HEK293 (cell line): ENCODE results near the gene FBXL7.

Experiments used
- CTCF ChIA-PET: fragments of 350-600 bp; formaldehyde crosslinking; extraction: SDS; loops from one replicate; lab custom pipeline; 2021; ENCODE audit warnings: antibody characterized with exemption; lab: Yijun Ruan, JAX
- POLR2A ChIA-PET: fragments of 300-600 bp; formaldehyde crosslinking; extraction: SDS; loops from one replicate; lab custom pipeline; 2020; ENCODE audit warnings: antibody characterized with exemption, inconsistent platforms; lab: Yijun Ruan, JAX
- H3K27ac ChIP-seq: fragments of 200-500 bp; sonication (Bioruptor generic); 2 replicates; pipeline ENCODE4 v1.5.1; 2014; ENCODE audit warnings: low read depth, low read length, control low read depth, inconsistent platforms; ENCODE audit errors: extremely low read depth
- H3K36me3 ChIP-seq, 2 experiments: fragments of 200-500 bp in 1 of 2; sonication (Bioruptor generic) in 1 of 2; 1 replicate in 1 of 2; 2 replicates in 1 of 2; pipeline ENCODE4 v1.5.1; 2014 to 2017; ENCODE audit warnings: inconsistent platforms in 2 of 2, low read length in 2 of 2; ENCODE audit not compliant: control insufficient read depth in 2 of 2, insufficient read depth in 1 of 2
- H3K4me1 ChIP-seq: fragments of 200-500 bp; sonication (Bioruptor generic); 2 replicates; pipeline ENCODE4 v1.5.1; 2014; ENCODE audit warnings: mild to moderate bottlenecking, low read length, inconsistent platforms; ENCODE audit not compliant: control insufficient read depth, insufficient read depth
- H3K4me3 ChIP-seq: 2 replicates; pipeline ENCODE4 v1.5.1; 2011; ENCODE audit warnings: low read depth, mild to moderate bottlenecking, control low read depth, low read length, moderate library complexity
- H3K9me3 ChIP-seq: fragments of 200-500 bp; sonication (Bioruptor generic); 2 replicates; pipeline ENCODE4 v1.5.1; 2014; ENCODE audit warnings: low read depth, low read length, inconsistent platforms; ENCODE audit not compliant: control insufficient read depth, insufficient read depth
- BCL11A ChIP-seq: fragments of 450-650 bp; formaldehyde crosslinking; IDR thresholded peaks from 2 replicates; pipeline ENCODE4 v1.5.1; 2016; ENCODE audit warnings: low read depth, missing biosample characterization, missing genetic modification characterization
- KLF16 ChIP-seq: fragments of 450-650 bp; formaldehyde crosslinking; IDR thresholded peaks from 2 replicates; pipeline ENCODE4 v1.5.1; 2017; ENCODE audit warnings: missing biosample characterization, missing genetic modification characterization
- ZFHX2 ChIP-seq: fragments of 450-650 bp; formaldehyde crosslinking; conservative IDR thresholded peaks from 2 replicates; pipeline ENCODE4 v1.5.1; 2016; ENCODE audit warnings: missing biosample characterization, missing genetic modification characterization
- ZNF121 ChIP-seq: fragments of 450-650 bp; formaldehyde crosslinking; IDR thresholded peaks from 2 replicates; pipeline ENCODE4 v1.5.1; 2016; ENCODE audit warnings: missing biosample characterization, missing genetic modification characterization
- ZNF132 ChIP-seq: fragments of 450-650 bp; formaldehyde crosslinking; IDR thresholded peaks from 2 replicates; pipeline ENCODE4 v1.5.1; 2017; ENCODE audit warnings: missing biosample characterization, missing genetic modification characterization, borderline replicate concordance
- ZNF140 ChIP-seq: fragments of 450-650 bp; formaldehyde crosslinking; IDR thresholded peaks from 2 replicates; pipeline ENCODE4 v1.5.1; 2016; ENCODE audit warnings: missing biosample characterization, missing genetic modification characterization
- ZNF146 ChIP-seq: fragments of 450-650 bp; formaldehyde crosslinking; IDR thresholded peaks from 2 replicates; pipeline ENCODE4 v1.5.1; 2016; ENCODE audit warnings: missing biosample characterization, missing genetic modification characterization
- ZNF157 ChIP-seq: fragments of 450-650 bp; formaldehyde crosslinking; IDR thresholded peaks from 2 replicates; pipeline ENCODE4 v1.5.1; 2016; ENCODE audit warnings: missing biosample characterization, missing genetic modification characterization
- ZNF16 ChIP-seq: fragments of 450-650 bp; formaldehyde crosslinking; IDR thresholded peaks from 2 replicates; pipeline ENCODE4 v1.5.1; 2016; ENCODE audit warnings: low read depth, missing biosample characterization, missing genetic modification characterization
- ZNF184 ChIP-seq: fragments of 450-650 bp; IDR thresholded peaks from 2 replicates; pipeline ENCODE4 v1.5.1; 2018; ENCODE audit warnings: missing biosample characterization, mild to moderate bottlenecking, missing genetic modification characterization
- ZNF2 ChIP-seq: fragments of 450-650 bp; formaldehyde crosslinking; IDR thresholded peaks from 2 replicates; pipeline ENCODE4 v1.5.1; 2016; ENCODE audit warnings: missing biosample characterization, missing genetic modification characterization
- ZNF292 ChIP-seq: fragments of 450-650 bp; formaldehyde crosslinking; IDR thresholded peaks from 2 replicates; pipeline ENCODE4 v1.5.1; 2016; ENCODE audit warnings: low read depth, missing biosample characterization, missing genetic modification characterization, borderline replicate concordance
- ZNF48 ChIP-seq: fragments of 450-650 bp; formaldehyde crosslinking; IDR thresholded peaks from 2 replicates; pipeline ENCODE4 v1.5.1; 2016; ENCODE audit warnings: missing biosample characterization, missing genetic modification characterization
- ZNF701 ChIP-seq: fragments of 450-650 bp; formaldehyde crosslinking; IDR thresholded peaks from 2 replicates; pipeline ENCODE4 v1.5.1; 2016; ENCODE audit warnings: missing biosample characterization, missing genetic modification characterization
- ZNF707 ChIP-seq: fragments of 450-650 bp; formaldehyde crosslinking; IDR thresholded peaks from 2 replicates; pipeline ENCODE4 v1.5.1; 2016; ENCODE audit warnings: missing biosample characterization, missing genetic modification characterization
- ZNF747 ChIP-seq: fragments of 450-650 bp; formaldehyde crosslinking; IDR thresholded peaks from 2 replicates; pipeline ENCODE4 v1.5.1; 2016; ENCODE audit warnings: missing biosample characterization, missing genetic modification characterization
- ZXDB ChIP-seq: fragments of 450-650 bp; formaldehyde crosslinking; IDR thresholded peaks from 2 replicates; pipeline ENCODE4 v1.5.1; 2016; ENCODE audit warnings: missing biosample characterization, missing genetic modification characterization
- TF ChIP-seq, protein P1 (sequence below): fragments of 450-650 bp; formaldehyde crosslinking; IDR thresholded peaks from 2 replicates; pipeline ENCODE4 v1.5.1; 2016; ENCODE audit warnings: missing biosample characterization, missing genetic modification characterization
- TF ChIP-seq, protein P2 (sequence below): fragments of 450-650 bp; formaldehyde crosslinking; IDR thresholded peaks from 2 replicates; pipeline ENCODE4 v1.5.1; 2016; ENCODE audit warnings: missing biosample characterization, missing genetic modification characterization
- TF ChIP-seq, protein P3 (sequence below): fragments of 450-650 bp; formaldehyde crosslinking; IDR thresholded peaks from 2 replicates; pipeline ENCODE4 v1.5.1; 2016; ENCODE audit warnings: missing biosample characterization, missing genetic modification characterization
- TF ChIP-seq, protein P4 (sequence below): fragments of 450-650 bp; formaldehyde crosslinking; IDR thresholded peaks from 2 replicates; pipeline ENCODE4 v1.5.1; 2016; ENCODE audit warnings: missing biosample characterization, missing genetic modification characterization
- TF ChIP-seq, protein P5 (sequence below): fragments of 450-650 bp; formaldehyde crosslinking; IDR thresholded peaks from 2 replicates; pipeline ENCODE4 v1.5.0; 2017; ENCODE audit warnings: missing biosample characterization, missing genetic modification characterization, borderline replicate concordance

The FBXL7 gene

DNA sequence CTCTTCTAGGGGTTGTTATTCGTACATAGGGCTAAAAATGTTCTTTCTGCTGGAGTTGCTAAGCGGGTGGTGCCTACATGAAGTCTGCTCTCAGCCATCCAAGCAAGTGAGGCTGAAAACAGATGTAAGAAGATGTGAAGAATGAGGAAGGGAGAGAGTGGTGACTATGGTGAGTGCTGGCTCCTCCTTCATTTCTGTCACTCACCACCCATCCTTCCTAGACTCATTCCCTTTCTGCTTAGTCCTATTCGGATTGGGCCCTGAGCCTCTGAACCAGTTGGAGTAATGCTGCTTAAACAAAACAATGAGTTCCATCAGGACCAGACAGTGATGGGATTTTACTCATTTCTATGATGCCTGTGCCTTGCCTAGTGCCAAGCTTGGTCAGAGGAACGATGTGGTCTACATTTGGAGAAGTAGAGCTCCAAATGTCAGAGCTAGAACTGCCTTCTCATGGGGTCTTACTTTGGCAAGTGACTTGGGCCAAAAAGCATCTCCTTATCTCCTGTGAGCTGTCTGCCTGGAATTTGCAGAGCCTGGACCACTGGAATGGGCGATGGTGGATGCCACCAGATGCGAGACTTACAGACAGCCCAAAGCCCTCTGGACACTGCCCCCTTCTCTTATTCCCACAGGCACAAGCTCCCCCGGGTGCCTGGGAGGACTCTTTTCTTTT is 192.9 kb downstream of the FBXL7 start (continued):
- TF ChIP-seq ZNF48 (tag by site-specific recombination) (no peak), ZNF184 (tag by site-specific recombination) (no peak), ZNF701 (tag by site-specific recombination) (no peak), ZNF132 (tag by site-specific recombination) (no peak)
- TF ChIP-seq, protein P1, sequence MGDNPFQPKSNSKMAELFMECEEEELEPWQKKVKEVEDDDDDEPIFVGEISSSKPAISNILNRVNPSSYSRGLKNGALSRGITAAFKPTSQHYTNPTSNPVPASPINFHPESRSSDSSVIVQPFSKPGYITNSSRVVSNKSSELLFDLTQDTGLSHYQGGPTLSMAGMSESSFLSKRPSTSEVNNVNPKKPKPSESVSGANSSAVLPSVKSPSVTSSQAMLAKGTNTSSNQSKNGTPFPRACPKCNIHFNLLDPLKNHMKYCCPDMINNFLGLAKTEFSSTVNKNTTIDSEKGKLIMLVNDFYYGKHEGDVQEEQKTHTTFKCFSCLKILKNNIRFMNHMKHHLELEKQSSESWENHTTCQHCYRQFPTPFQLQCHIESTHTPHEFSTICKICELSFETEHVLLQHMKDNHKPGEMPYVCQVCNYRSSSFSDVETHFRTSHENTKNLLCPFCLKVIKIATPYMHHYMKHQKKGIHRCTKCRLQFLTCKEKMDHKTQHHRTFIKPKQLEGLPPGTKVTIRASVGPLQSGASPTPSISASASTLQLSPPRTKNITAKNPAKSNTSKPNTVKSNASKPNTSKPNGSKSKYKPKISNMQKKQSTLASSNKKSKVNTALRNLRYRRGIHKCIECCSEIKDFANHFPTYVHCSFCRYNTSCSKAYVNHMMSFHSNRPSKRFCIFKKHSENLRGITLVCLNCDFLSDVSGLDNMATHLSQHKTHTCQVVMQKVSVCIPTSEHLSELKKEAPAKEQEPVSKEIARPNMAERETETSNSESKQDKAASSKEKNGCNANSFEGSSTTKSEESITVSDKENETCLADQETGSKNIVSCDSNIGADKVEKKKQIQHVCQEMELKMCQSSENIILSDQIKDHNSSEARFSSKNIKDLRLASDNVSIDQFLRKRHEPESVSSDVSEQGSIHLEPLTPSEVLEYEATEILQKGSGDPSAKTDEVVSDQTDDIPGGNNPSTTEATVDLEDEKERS, result no peak

DNA sequence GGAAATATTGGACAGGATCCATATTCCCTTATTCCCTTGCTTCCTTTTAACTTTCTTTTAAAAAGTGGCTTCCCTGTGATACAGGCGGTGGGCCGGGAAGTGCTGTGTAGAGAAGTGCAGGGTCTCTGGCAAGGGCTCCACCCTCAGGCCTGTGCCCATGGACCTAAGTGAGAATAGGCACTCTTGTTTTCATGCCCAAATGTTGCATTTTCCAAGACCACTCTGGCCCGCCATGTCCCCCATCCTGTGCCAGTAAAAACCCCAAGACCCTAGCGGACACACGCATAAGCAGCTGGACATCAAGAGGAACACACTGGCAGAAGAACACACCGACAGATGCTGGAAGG is 193.4 kb downstream of the FBXL7 start:
- H3K36me3 ChIP-seq, result no peaks in the 10 kb centered on the region
- H3K4me1 ChIP-seq, result no peaks in the 10 kb centered on the region
- POLR2A ChIA-PET, result no interaction called here
- H3K9me3 ChIP-seq, result no peaks in the 10 kb centered on the region
- TF ChIP-seq ZNF747, result no peak
- TF ChIP-seq, protein P2, sequence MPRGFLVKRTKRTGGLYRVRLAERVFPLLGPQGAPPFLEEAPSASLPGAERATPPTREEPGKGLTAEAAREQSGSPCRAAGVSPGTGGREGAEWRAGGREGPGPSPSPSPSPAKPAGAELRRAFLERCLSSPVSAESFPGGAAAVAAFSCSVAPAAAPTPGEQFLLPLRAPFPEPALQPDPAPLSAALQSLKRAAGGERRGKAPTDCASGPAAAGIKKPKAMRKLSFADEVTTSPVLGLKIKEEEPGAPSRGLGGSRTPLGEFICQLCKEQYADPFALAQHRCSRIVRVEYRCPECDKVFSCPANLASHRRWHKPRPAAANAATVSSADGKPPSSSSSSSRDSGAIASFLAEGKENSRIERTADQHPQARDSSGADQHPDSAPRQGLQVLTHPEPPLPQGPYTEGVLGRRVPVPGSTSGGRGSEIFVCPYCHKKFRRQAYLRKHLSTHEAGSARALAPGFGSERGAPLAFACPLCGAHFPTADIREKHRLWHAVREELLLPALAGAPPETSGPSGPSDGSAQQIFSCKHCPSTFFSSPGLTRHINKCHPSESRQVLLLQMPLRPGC (tag by site-specific recombination), result no peak
- no peak for TF ChIP-seq KLF16 (tag by site-specific recombination)
- TF ChIP-seq ZFHX2 (tag by site-specific recombination), result no peak
- TF ChIP-seq, protein P3, sequence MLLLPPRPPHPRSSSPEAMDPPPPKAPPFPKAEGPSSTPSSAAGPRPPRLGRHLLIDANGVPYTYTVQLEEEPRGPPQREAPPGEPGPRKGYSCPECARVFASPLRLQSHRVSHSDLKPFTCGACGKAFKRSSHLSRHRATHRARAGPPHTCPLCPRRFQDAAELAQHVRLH, result no peak
- no peak for TF ChIP-seq BCL11A (tag by site-specific recombination)
- TF ChIP-seq ZNF146, result no peak
- TF ChIP-seq ZNF140 (tag by site-specific recombination), result no peak
- TF ChIP-seq, protein P4, sequence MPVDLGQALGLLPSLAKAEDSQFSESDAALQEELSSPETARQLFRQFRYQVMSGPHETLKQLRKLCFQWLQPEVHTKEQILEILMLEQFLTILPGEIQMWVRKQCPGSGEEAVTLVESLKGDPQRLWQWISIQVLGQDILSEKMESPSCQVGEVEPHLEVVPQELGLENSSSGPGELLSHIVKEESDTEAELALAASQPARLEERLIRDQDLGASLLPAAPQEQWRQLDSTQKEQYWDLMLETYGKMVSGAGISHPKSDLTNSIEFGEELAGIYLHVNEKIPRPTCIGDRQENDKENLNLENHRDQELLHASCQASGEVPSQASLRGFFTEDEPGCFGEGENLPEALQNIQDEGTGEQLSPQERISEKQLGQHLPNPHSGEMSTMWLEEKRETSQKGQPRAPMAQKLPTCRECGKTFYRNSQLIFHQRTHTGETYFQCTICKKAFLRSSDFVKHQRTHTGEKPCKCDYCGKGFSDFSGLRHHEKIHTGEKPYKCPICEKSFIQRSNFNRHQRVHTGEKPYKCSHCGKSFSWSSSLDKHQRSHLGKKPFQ (tag by site-specific recombination), result no peak
- no peak for TF ChIP-seq ZXDB (tag by site-specific recombination)
- TF ChIP-seq ZNF121, result no peak
- TF ChIP-seq ZNF701 (tag by site-specific recombination), result no peak
- no peak for TF ChIP-seq ZNF16 (tag by site-specific recombination)
- TF ChIP-seq, protein P5, sequence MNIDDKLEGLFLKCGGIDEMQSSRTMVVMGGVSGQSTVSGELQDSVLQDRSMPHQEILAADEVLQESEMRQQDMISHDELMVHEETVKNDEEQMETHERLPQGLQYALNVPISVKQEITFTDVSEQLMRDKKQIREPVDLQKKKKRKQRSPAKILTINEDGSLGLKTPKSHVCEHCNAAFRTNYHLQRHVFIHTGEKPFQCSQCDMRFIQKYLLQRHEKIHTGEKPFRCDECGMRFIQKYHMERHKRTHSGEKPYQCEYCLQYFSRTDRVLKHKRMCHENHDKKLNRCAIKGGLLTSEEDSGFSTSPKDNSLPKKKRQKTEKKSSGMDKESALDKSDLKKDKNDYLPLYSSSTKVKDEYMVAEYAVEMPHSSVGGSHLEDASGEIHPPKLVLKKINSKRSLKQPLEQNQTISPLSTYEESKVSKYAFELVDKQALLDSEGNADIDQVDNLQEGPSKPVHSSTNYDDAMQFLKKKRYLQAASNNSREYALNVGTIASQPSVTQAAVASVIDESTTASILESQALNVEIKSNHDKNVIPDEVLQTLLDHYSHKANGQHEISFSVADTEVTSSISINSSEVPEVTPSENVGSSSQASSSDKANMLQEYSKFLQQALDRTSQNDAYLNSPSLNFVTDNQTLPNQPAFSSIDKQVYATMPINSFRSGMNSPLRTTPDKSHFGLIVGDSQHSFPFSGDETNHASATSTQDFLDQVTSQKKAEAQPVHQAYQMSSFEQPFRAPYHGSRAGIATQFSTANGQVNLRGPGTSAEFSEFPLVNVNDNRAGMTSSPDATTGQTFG, result no peak
- TF ChIP-seq ZNF2 (tag by site-specific recombination), result no peak
- no peak for TF ChIP-seq ZNF292 (tag by site-specific recombination)
- TF ChIP-seq ZNF707 (tag by site-specific recombination), result no peak
- no peak for TF ChIP-seq ZNF157
- TF ChIP-seq, all 188 proteins: peak for 0
- CTCF ChIA-PET, result no interaction called here
- no peak overlapping the region for H3K27ac ChIP-seq
- H3K4me3 ChIP-seq, result no peak overlapping the region
